SK-N-SH treated with all-trans-retinoic acid at 6 μM for 48 hours (cell line): ENCODE measurements around the gene ZIK1.

Source experiments
- ARNTL ChIP-seq: fragments of 450-650 bp; formaldehyde crosslinking; IDR thresholded peaks from 2 replicates; pipeline ENCODE4 v1.5.0; 2020; ENCODE audit warnings: low read depth, mild to moderate bottlenecking, moderate library complexity, borderline replicate concordance
- PPARA ChIP-seq: fragments of 250-450 bp; sonication (Bioruptor Pico); IDR thresholded peaks from 2 replicates; pipeline ENCODE4 v1.5.0; 2020; ENCODE audit warnings: mild to moderate bottlenecking, borderline replicate concordance
- TCF4 ChIP-seq: fragments of 250-450 bp; sonication (Bioruptor Pico); IDR thresholded peaks from 2 replicates; pipeline ENCODE4 v1.8.0; 2021; ENCODE audit warnings: mild to moderate bottlenecking, moderate library complexity, borderline replicate concordance
- ZFP3 ChIP-seq: fragments of 250-450 bp; sonication (Bioruptor Pico); IDR thresholded peaks from 2 replicates; pipeline ENCODE4 v1.5.0; 2020; ENCODE audit warnings: mild to moderate bottlenecking, moderate library complexity

GRCh38 chr19:57557659-57558058, 26.3 kb upstream of the ZIK1 start:
- TF ChIP-seq TCF4 (CRISPR knock-in tag) (no peak), ZFP3 (no peak), PPARA (CRISPR knock-in tag) (no peak), ARNTL (CRISPR knock-in tag) (no peak)
